ENCODE measurements around the gene NSMF.
A peak's percentile ranks its signal among the peaks of the same experiment; 100 is the strongest.
"Not testable (repeated sequence)": the region's sequence is repeated elsewhere in the genome, so short reads cannot be mapped to it uniquely, and the experiment has no call there.

Gene NSMF

DNA sequence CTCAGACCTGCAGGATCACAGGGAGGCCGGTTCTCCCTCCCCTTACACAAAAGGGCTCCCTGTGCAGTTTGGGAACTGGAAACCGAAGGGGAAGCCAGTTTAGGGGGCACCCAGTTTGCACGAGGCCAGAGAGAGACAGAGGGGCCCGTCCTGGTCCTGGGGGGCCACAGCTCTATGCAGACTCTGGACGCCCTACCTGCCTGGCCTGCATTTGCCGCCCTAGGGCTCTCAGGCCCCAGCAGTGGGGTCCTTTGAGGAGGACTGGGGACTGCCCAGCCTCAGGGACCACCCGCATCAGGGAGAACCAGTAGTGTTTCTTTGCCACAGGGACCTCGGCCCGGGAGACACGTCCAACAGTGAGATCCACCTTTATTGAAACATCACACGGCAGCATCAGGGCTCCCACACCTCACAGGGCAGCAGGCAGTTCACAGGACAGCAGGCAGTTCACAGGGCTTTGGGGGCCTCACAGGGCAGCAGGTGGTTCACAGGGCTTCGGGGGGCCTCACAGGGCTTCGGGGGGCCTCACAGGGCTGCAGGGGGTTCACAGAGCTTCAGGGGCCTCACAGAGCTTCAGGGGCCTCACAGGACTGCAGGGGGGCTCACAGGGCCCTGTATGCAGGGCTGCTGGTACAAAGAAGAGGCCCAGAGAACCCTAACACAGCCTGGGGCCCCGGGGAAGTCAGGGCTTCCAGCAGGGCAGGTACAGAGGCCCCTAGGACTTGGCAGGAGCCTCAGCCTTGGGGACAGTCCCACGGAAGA is 648 bp upstream of the NSMF start:
- no peak for DNase-seq (ENCODE audit: low read depth in 2 of 3, low spot score in 2 of 3)

DNA sequence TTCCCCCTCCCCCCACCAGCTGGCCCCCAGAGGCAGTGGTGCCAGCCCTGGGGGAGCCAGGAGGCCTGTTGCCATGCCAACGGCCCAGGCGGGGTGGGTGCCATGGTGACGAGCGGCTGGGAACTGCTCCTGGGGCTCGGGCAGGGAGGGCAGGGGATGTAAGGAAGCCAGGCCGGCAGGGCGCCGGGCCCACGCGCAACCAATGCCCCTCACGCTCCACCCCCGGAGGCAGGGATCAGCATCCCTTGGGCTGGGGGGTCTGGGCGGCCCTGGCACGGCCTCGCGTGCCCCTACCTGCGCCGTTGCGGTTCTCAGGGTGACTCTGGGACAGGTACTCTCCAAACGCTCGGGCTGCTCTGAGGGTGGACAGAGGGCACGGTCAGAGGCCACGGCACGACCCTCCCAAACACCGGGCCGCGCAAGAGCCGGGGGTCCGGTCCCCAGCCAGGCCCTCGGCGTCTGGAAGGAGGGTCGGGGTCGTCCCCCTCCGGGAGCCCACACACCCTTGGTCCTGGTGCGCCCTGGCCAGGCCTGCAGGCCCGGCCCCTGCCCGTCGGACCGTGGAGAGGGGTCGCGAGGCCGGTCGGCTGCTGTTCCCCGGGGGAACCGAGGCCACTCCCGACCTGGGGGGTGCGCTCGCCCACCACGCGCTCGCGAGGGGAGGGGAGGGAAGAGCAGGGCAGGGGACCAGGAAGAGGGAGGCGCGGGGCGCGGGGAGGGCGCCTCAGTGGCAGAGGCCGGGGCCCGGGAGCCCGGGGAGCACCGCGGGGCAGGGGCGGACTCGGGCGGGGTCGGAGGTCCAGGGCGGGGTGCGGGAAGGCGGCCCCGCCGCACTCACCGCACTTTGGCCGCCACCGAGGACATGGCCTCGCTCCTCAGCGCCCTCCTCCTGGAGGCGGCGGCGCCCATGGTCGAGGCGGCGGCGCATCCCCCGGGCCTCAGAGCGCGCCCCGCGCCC is 661 bp downstream of the NSMF start:
- DNase-seq (ENCODE audit: low read depth in 2 of 3, low spot score in 2 of 3), result no peak

DNA sequence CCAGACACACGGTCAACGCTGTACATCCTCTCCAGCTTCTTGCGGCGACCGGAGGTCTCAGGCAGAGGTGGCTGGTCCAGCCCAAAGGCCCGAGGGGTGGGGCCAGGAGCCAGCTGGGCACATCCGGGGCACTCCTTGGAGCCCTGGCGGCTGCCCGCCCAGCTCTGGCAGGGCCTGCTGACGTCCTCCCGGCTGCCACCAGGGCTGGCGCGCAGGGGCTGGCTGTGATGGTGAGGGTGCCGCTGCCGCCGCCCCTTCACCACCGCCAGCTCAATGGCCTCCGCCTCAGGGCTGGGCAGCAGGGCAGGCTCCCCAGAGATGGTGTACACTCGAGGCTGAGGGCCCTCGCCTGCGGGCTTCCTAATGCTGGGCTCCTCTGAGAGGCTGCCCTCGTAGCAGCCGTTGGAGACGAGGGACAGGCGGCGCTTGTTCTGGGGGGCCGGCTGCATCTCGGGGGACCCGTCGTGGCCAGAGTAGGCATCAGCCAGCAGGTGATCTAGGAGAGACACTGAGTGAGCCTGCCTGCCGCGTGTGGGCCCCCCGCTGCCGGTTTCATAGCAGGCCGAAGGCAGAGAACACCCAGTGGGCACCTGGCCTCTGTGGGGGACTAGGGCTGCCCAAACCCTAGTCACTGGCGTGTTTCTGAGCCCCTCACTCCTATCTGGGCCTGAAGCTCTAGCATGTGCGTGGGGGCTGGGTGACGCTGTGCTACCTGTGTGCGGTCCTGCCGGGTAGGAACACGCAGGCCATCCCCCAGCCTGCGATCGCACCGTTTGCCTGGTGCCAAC is 1.5 kb downstream of the NSMF start:
- DNase-seq (ENCODE audit: low read depth in 2 of 3, low spot score in 2 of 3), result no peak

DNA sequence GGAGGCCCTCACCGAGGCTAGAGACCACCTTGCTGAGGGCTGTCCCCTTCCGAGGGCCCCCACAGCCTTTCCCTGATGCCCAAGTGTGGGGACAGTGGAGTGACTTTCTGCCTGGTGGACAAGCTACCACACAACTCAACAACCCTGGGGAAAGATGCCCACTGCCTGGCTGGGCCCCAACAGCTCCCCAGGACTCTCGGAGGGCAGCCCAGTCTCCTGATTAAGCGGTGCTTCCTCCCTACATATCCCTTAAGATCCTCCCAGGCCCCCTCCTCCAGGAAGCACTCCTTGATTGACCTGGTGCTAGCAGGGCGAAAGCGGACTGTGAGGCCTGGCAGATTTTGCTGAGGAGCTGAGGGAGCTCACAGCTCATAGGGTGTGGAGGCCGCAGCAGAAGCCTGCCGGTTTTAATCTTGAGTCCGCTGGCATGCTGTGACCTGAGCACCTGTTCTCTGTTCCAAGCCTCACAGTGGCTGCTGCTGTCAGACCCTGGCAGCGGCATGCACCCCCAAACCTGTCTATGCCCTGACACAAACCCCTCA is 2.2 kb downstream of the NSMF start:
- DNase-seq (ENCODE audit: low read depth in 2 of 3, low spot score in 2 of 3), result no peak

DNA sequence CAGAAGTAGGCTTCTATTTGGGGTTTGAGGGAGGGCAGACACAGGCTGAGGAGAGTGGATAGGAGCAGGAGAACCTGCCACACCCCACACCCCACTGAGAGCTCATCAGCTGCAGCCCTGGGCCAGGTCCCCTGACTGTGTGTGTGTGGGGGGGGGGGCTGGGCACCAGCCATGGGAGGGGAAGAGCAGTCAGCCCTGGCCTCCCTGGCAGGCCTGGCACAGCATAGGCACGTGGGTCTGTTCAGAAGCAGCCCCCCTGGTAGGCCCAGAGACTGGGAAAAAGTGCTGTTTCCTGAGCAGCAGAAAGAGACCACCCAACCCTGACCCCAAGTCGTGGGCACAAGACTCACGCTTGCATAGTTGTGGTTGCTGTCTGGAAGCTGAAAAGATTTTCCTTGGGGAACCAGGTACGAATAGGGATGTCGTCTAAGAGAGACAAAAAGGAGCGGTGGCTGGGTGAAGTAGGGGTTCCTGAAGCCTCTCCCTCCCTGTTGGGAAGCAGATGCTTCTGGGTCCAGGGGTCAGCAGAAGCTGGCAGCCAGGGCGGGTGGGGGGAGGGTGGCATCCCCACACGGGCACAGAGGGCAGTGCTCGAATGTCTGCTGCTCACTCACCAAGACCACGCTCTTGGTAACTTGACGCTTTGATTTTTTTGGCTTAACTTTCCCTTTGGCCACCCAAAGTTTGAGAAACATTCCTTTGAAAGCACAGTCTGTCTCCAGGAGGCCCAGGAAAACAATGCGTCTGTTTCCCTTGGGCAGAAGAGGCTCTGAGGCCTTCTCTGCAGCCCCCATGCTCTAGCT is 2.9 kb downstream of the NSMF start:
- no peak for DNase-seq (ENCODE audit: low read depth in 2 of 3, low spot score in 2 of 3)

DNA sequence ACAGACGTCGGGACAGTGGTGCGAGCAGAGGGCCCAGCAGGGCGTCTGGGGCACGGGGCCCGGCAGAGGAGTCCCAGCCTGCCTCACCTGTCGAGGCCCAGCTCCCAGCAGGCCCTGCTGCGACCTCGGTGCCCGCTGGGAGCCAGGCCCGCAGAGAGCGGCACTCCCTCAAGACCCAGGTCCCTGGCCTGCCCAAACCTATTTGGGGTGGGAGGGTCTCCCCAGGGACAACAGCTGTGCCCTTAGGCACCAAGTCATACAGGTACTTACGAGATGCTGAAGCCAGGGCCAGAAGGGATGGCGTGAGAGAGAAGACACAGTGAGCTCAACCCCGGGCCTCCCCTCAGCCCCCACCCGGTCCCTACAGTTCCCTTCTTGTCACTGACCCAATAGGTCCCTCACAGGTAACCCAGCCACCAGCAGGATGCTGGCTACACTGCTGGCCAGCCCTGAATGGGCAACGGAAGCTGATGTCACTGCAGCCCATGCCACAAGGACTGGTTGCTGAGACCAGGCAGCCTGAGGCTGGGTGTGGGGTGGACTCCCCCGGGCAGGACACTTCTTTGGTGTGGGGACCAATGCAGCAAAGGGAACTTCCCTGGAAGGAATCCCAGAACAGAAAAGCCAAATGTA is 3.7 kb downstream of the NSMF start:
- DNase-seq (ENCODE audit: low read depth in 2 of 3, low spot score in 2 of 3), result no peak

DNA sequence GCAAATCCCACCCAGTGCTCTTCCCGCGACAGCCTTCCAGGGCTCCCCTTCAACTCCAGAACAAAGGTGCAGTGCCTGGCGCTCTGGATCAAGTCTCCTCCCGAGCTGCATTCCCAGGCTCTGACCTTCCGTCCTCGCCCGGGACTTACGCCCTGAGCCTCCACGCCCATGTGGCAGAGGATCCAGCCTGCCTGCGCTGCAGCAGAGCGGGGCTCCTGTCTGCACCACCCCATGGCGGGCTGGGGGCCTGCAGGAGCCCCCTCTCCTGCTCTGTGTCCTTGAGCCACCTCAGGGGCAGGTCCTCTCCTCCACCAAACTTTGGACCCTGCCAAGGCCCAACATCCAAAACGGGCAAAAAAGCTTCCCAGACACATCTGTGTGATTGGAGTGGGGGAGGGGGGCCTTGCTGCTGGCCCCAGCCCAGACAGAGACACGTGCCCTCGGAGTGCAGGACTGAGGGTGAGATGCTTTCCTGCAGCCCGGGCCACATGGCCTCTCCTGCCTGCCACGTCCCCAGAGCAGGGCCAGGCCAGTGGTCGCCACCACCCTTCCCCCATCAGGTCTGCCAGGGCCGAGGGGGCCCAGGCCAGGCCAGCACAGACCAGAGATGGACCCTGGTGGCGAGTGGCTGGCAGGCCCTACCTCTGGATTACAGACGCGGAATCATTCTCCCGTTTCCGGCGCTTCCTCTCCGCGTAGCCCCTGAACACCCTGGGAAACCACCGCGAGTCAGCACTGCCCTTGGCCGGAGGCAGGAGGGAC is 4.4 kb downstream of the NSMF start:
- DNase-seq (ENCODE audit: low read depth in 2 of 3, low spot score in 2 of 3), result no peak

DNA sequence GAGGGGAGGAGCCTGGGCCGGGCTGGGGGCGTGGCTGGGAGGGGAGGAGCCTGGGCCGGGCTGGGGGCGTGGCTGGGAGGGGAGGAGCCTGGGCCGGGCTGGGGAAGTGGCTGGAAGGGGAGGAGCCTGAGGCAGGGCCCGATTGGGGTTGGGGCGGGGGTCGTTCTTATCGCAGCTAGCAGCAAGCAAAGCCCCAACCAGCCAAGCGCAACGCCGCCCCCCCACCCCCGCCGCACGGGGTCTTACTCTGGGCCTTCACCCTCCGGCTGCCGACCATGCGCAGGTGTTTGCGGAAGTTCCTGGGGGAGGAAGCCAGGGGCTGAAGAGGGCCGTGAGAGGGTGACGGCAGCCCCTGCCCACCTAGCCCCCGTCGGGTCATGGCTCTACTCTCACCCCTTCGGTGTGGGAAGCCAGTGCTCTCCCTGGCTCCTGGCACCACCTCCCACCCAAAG is 5.0 kb downstream of the NSMF start:
- no peak for DNase-seq (ENCODE audit: low read depth in 2 of 3, low spot score in 2 of 3)

DNA sequence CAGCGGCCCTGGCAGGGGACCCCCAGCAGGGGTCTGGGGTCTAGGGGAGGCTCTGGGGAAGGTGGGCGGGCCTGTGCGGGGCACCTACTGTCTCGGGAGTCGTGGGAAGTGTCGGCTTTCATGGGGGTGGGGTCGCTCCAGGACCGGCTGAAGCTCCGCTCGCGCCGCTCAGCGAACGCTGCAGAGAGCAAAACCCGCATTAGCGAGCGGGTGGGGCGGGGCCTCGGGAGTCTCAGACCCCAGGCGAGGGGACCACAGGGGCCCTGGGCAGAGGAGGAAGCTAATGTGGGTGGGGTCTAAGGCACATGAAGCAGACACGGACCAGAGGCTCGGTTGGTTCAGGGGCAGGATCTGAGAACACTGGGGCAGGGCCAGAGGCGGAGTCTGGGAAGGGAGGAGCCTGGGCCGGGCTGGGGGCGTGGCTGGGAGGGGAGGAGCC is 5.5 kb downstream of the NSMF start:
- peak in 1 of 3 experiments; percentile 50 for DNase-seq (ENCODE audit: low read depth in 2 of 3, low spot score in 2 of 3)

DNA sequence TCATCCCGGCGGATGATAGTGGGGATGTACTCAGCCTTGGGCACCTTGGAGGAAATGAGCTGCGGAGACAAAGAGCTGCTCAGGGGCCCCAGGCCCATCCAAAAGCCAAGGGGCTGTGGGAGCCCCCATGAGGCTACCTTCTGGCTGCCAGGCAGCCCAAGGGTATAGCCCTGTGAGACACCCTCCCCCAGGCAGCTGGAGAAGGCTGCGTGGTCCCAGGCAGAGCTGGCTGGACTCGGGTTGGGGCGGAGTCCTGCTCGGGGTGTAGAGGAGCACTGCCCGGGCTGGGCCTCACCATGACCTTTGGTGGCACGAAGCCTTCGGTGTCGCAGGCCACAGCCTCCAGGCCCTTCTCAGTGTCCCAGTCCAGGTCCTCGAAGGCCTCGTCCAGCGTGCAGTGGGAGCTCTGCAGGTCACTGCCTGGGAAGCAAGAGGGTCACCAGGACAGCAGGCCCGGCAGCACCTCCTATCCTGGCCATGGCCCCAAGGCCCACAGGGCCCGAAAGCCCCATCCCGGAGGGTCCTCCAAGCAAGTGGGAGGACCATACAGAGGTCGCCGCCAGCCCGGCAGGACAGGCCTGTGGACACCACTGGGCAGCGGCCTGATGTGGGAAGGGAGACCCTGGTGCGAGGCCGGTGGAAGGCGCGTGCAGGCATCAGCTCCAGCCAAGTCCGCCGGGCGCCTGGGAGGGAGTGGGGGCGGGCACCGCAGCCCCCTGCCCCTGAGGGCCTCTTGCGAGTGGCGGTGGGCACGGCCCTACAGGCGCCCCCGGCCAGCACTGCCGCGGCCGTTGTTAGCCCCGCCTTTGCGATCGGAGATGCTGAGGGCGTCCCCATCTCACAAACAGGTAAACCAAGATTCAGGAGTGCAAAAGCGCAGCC is 6.1 kb downstream of the NSMF start:
- no peak for DNase-seq (ENCODE audit: low read depth in 2 of 3, low spot score in 2 of 3)

DNA sequence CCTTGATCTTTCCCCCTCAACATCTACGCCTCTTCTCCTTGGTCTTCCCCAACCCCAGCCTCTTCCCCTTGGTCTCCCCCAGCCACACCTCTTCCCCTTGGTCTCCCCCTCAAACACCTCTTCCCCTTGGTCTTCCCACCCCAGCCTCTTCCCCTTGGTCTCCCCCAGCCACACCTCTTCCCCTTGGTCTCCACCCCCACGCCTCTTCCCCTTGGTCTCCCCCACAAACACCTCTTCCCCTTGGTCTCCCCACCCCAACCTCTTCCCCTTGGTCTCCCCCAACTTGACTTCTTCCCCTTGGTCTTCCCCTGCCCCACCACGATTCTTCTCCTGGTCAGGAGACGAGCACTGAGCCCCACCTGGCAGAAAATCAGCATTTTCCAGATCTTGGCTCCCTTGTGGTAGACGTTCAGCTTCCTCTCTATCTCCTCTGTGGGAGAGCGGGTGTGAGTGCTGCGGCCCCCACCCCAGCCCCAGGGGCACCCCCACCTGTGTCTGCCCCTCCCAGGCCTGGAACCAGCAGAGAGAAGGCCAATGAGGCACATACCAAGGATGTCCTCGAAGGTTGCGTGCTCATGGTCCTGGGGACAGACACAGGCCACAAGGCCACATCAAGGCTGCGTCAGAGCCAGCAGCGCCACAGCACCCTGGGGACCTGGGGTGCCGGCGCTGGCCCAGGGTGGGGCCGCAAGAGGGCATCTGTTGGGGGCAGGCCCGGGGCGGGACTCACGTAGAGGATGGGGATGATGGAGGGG is 7.0 kb downstream of the NSMF start:
- DNase-seq (ENCODE audit: low read depth in 2 of 3, low spot score in 2 of 3), result no peak

DNA sequence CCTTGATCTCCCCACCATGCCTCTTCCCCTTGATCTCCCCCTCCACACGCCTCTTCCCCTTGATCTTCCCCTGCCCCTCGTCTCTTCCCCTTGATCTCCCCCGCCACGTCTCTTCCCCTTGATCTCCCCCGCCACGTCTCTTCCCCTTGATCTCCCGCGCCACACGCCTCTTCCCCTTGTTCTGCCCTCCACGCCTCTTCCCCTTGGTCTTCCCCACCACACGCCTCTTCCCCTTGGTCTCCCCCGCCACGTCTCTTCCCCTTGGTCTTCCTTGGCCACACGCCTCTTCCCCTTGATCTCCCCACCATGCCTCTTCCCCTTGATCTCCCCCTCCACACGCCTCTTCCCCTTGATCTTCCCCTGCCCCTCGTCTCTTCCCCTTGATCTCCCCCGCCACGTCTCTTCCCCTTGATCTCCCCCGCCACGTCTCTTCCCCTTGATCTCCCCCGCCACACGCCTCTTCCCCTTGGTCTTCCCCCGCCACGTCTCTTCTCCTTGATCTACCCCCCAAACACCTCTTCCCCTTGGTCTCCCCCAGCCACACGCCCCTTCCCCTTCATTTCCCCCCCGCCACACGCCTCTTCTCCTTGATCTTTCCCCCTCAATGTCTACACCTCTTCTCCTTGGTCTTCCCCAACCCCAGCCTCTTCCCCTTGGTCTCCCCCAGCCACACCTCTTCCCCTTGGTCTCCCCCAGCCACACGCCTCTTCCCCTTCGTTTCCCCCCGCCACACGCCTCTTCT is 7.7 kb downstream of the NSMF start:
- not testable (repeated sequence) for DNase-seq (ENCODE audit: low read depth in 2 of 3, low spot score in 2 of 3)

DNA sequence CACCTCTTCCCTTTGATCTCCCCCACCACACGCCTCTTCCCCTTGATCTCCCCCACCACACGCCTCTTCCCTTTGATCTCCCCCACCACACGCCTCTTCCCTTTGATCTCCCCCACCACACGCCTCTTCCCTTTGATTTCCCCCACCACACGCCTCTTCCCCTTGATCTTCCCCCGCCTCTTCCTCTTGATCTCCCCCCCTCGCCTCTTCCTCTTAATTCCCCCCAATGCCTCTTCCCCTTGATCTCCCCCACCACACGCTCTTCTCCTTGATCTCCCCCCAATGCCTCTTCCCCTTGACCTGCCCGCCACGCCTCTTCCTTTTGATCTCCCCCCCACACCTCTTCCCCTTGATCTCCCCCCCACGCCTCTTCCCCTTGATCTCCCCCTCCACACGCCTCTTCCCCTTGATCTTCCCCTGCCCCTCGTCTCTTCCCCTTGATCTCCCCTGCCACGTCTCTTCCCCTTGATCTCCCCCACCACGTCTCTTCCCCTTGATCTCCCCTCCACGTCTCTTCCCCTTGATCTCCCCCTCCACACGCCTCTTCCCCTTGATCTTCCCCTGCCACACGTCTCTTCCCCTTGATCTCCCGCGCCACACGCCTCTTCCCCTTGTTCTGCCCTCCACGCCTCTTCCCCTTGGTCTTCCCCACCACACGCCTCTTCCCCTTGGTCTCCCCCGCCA is 8.5 kb downstream of the NSMF start:
- not testable (repeated sequence) for DNase-seq (ENCODE audit: low read depth in 2 of 3, low spot score in 2 of 3)

DNA sequence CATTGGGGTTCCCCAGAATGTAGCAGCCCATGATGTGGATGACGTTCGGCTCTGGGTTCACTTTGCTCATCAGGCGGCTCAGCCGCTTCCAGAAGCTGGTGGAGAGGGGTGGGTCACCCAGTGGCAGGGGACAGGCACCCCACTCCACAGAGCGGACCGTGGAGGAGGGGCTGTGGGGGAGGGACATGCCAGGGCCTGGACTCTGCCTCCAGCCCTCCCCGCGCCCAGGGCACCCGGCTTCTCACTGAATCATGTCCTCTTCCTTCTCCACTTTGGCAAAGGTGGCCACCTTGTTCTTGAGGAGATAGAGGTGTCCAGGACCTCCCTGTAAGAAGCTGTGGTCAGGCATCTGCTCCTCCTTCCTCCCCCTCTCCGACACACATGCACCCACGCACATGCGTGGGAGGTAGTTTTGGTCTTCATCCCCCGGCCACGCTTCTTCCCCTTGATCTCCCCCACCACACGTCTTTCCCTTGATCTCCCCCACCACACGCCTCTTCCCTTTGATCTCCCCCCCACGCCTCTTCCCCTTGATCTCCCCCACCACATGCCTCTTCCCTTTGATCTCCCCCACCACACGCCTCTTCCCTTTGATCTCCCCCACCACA is 9.1 kb downstream of the NSMF start:
- DNase-seq (ENCODE audit: low read depth in 2 of 3, low spot score in 2 of 3), result no peak

DNA sequence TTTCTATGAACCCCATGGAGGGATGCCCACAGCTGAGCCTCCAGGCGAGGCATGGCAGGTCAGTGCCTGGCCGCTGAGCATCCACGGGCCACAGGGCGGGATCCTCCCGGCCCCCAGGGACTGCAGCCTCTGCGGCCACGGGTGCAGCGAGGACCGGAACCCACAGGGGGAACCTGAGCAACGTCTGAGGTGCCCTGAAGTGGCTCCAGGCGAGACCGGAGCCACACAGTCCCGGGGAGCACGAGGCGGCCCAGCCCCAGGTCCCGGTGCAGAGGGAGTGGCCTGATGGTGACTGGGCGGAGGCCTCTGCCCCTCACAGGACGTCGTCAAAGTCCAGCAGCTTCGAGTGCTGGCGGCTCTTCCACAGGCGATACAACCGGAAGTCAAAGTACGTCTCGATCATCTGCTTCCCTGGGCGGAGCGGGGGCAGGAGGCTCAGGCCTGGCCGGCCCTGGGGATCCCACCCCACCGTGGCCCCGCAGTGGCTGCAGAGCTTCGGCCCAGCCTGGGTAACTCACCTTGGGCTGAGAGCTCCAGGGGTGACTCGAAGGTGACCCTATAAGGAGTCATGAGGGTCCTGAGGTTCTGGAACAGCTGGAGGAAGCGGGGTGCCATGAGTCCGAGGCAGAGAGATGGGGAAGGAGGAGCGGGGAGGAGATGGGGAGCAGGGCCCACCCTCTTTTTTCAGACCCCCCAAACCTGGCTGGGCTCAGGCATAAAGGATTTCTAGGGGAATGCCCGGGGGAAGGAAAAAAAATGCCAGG is 9.9 kb downstream of the NSMF start:
- DNase-seq (ENCODE audit: low read depth in 2 of 3, low spot score in 2 of 3), result no peak
